GM23338 (cell line): ENCODE data around the gene INO80C. TPM values are rescaled to one million over a fixed set of nuclear protein-coding genes. Genes with fewer than 3 reads are reported as not detected.
A peak's percentile ranks its signal among the peaks of the same experiment; 100 is the strongest.

ENCODE experiments used
- ATAC-seq: fragments of 200-7000 bp; cut with Tn5 transposase; 3 replicates; pipeline ENCODE4 v1.9.1; 2020
- DNase-seq: peaks from one replicate; pipeline ENCODE4 v3.0.0-alpha.2; 2015; ENCODE audit warnings: low spot score
- H2AFZ ChIP-seq: fragments of 200-600 bp; sonication (generic); 2 replicates; pipeline ENCODE4 v1.8.0; 2016; ENCODE audit warnings: antibody characterized with exemption, mild to moderate bottlenecking, moderate library complexity
- H3F3A ChIP-seq: fragments of 200-600 bp; sonication (generic); replicated peaks from 2 replicates; pipeline ENCODE4 v1.8.0; 2017; ENCODE audit warnings: antibody characterized with exemption, mixed run types, low read depth
- H3K27ac ChIP-seq: fragments of 200-600 bp; sonication (generic); 2 replicates; pipeline ENCODE4 v1.6.1; 2016; ENCODE audit warnings: low read depth
- H3K27me3 ChIP-seq: fragments of 200-600 bp; sonication (generic); 2 replicates; pipeline ENCODE4 v1.8.0; 2016; ENCODE audit warnings: mild to moderate bottlenecking, mixed run types, moderate library complexity; ENCODE audit not compliant: insufficient read depth
- H3K36me3 ChIP-seq: fragments of 200-600 bp; sonication (generic); 2 replicates; pipeline ENCODE4 v1.8.0; 2016; ENCODE audit warnings: mild to moderate bottlenecking; ENCODE audit not compliant: insufficient read depth
- H3K4me1 ChIP-seq: fragments of 200-600 bp; sonication (generic); 2 replicates; pipeline ENCODE4 v1.8.0; 2016; ENCODE audit warnings: mild to moderate bottlenecking, moderate library complexity; ENCODE audit not compliant: insufficient read depth
- H3K4me2 ChIP-seq: fragments of 200-600 bp; sonication (generic); 2 replicates; pipeline ENCODE4 v1.7.1; 2017; ENCODE audit warnings: mixed run types
- H3K4me3 ChIP-seq: fragments of 200-600 bp; sonication (generic); 2 replicates; pipeline ENCODE4 v1.6.1; 2016; ENCODE audit warnings: mixed run types
- H3K79me2 ChIP-seq: fragments of 200-600 bp; sonication (generic); replicated peaks from 2 replicates; pipeline ENCODE4 v1.8.0; 2017; ENCODE audit warnings: mild to moderate bottlenecking; ENCODE audit not compliant: insufficient read depth
- H3K9me2 ChIP-seq: fragments of 200-600 bp; sonication (generic); 2 replicates; pipeline ENCODE4 v1.8.0; 2017; ENCODE audit not compliant: insufficient read depth
- H4K20me1 ChIP-seq: fragments of 200-600 bp; sonication (generic); replicated peaks from 2 replicates; pipeline ENCODE4 v1.8.0; 2017; ENCODE audit warnings: mild to moderate bottlenecking; ENCODE audit not compliant: insufficient read depth
- H3K27ac Mint-ChIP-seq: 2 replicates; pipeline ENCODE4 v1.8.0; 2020; ENCODE audit warnings: inconsistent platforms, mild to moderate bottlenecking, moderate library complexity, mixed read lengths
- H3K27me3 Mint-ChIP-seq: 3 replicates; pipeline ENCODE4 v1.8.0; 2022; ENCODE audit warnings: low read depth, mild to moderate bottlenecking, moderate library complexity, mixed read lengths, inconsistent platforms; ENCODE audit not compliant: insufficient read depth, poor library complexity
- H3K36me3 Mint-ChIP-seq: 3 replicates; pipeline ENCODE4 v1.8.0; 2021; ENCODE audit warnings: low read depth, mild to moderate bottlenecking, inconsistent platforms, moderate library complexity, mixed read lengths
- H3K4me1 Mint-ChIP-seq: 3 replicates; pipeline ENCODE4 v1.8.0; 2020; ENCODE audit warnings: mild to moderate bottlenecking, inconsistent platforms, mixed read lengths
- H3K4me3 Mint-ChIP-seq: 3 replicates; pipeline ENCODE4 v1.8.0; 2021; ENCODE audit warnings: moderate library complexity, mild to moderate bottlenecking, inconsistent platforms, mixed read lengths
- H3K9me3 Mint-ChIP-seq: 3 replicates; pipeline ENCODE4 v1.8.0; 2020; ENCODE audit warnings: moderate library complexity, mild to moderate bottlenecking, inconsistent platforms, mixed read lengths
- CREB1 ChIP-seq: fragments of 250-450 bp; sonication (Bioruptor Pico); IDR thresholded peaks from 2 replicates; pipeline ENCODE4 v1.5.0; 2020; ENCODE audit warnings: low read depth, mild to moderate bottlenecking, moderate library complexity
- EZH2 ChIP-seq: fragments of 200-600 bp; sonication (generic); IDR thresholded peaks from one replicate; pipeline ENCODE4 v1.8.0; 2017; ENCODE audit warnings: antibody characterized with exemption, mild to moderate bottlenecking, low read depth; ENCODE audit not compliant: unreplicated experiment
- EZH2phosphoT487 ChIP-seq: fragments of 200-600 bp; sonication (generic); IDR thresholded peaks from one replicate; pipeline ENCODE4 v1.8.1; 2018; ENCODE audit warnings: antibody characterized with exemption; ENCODE audit not compliant: unreplicated experiment
- JUNB ChIP-seq: IDR thresholded peaks from one replicate; pipeline ENCODE4 v1.6.1; 2016; ENCODE audit warnings: antibody characterized with exemption; ENCODE audit not compliant: unreplicated experiment
- NANOG ChIP-seq: IDR thresholded peaks from 2 replicates; pipeline ENCODE4 v1.6.1; 2016; ENCODE audit warnings: antibody characterized with exemption, borderline replicate concordance
- POLR2AphosphoS5 ChIP-seq: IDR thresholded peaks from 2 replicates; pipeline ENCODE4 v1.6.1; 2016; ENCODE audit warnings: antibody characterized with exemption, low read depth
- STAT1 ChIP-seq: IDR thresholded peaks from one replicate; pipeline ENCODE4 v1.6.1; 2016; ENCODE audit warnings: antibody characterized with exemption; ENCODE audit not compliant: unreplicated experiment
- ZNF114 ChIP-seq: fragments of 250-450 bp; sonication (Bioruptor Pico); IDR thresholded peaks from 2 replicates; pipeline ENCODE4 v1.5.0; 2020; ENCODE audit warnings: mild to moderate bottlenecking, moderate library complexity
- ZNF331 ChIP-seq: fragments of 250-450 bp; sonication (Bioruptor Pico); IDR thresholded peaks from 2 replicates; pipeline ENCODE4 v1.5.0; 2020; ENCODE audit warnings: low read depth, mild to moderate bottlenecking, moderate library complexity
- polyA plus RNA-seq: library from polyadenylated mRNA; unstranded; fragments of >200 nt; fragmentation: Nextera tagmentation; extraction: Ambion mirVana; gene quantifications from 2 replicates; pipeline ENCODE4 v1.2.1, GENCODE V29; 2016
- total RNA-seq: library from RNA; depleted of rRNA; stranded (reverse); fragments of >200 nt; shearing (Covaris generic); gene quantifications from 2 replicates; pipeline ENCODE4 v1.2.3, GENCODE V29; 2014
- TF ChIP-seq, protein P1 (sequence below): IDR thresholded peaks from one replicate; pipeline ENCODE4 v1.6.1; 2018; ENCODE audit warnings: antibody characterized with exemption; ENCODE audit not compliant: unreplicated experiment
- TF ChIP-seq, protein P2 (sequence below), 2 experiments: fragments of 200-600 bp in 1 of 2; sonication (generic) in 1 of 2; conservative IDR thresholded peaks; 2 replicates each; pipeline versions ENCODE4 v1.5.1 to v1.6.1; 2016 to 2017; ENCODE audit warnings: antibody characterized with exemption in 2 of 2, low read depth in 2 of 2, mild to moderate bottlenecking in 2 of 2, moderate library complexity in 1 of 2
- TF ChIP-seq, protein P3 (sequence below): fragments of 250-450 bp; sonication (Bioruptor Pico); IDR thresholded peaks from 2 replicates; pipeline ENCODE4 v1.5.0; 2020; ENCODE audit warnings: mild to moderate bottlenecking, moderate library complexity

The INO80C gene
- total and polyA plus RNA-seq, 2 experiments from 2014 or later = 16.3 to 52.3 TPM

DNA sequence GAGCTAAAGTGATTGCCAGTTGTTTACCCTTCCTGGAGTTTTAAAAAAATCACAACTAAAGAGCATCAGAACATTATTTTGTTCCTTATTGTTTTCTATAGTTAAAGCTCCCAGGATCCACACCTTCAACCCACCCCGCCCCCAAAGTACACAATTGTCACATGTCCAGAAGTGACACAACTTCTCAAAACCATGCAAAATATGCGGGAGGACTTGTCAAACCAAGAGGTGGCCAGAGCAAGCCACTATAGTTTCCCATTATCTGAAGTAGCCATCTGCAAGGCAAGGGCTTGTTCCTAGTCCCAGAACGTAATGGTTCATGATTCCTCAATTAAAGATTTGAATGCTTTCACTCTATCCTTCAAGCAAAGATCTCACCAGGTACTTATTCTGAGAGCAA lies 9.9 kb upstream of the INO80C start:
- no peaks in the 10 kb centered on the region for H3K4me1 ChIP-seq
- Mint-ChIP-seq H3K9me3 (no peaks in the 10 kb centered on the region), H3K36me3 (no peaks in the 10 kb centered on the region), H3K27ac (no peak overlapping the region), H3K27me3 (no peaks in the 10 kb centered on the region), H3K4me1 (peaks cover 3% of the 10 kb centered on the region; the same call in 1 of the 3 replicates), H3K4me3 (no peak overlapping the region)
- peak overlapping the region; percentile 63 for H2AFZ ChIP-seq
- H3K27ac ChIP-seq = no peak overlapping the region
- H4K20me1 ChIP-seq = no peaks in the 10 kb centered on the region
- DNase-seq (no peak), ATAC-seq (no peak)
- TF ChIP-seq CREB1 (CRISPR knock-in tag) (no peak), EZH2phosphoT487 (no peak), ZNF114 (CRISPR knock-in tag) (no peak), JUNB (no peak), NANOG (no peak), EZH2 (no peak), STAT1 (no peak), POLR2AphosphoS5 (no peak), ZNF331 (no peak)
- TF ChIP-seq, protein P1, sequence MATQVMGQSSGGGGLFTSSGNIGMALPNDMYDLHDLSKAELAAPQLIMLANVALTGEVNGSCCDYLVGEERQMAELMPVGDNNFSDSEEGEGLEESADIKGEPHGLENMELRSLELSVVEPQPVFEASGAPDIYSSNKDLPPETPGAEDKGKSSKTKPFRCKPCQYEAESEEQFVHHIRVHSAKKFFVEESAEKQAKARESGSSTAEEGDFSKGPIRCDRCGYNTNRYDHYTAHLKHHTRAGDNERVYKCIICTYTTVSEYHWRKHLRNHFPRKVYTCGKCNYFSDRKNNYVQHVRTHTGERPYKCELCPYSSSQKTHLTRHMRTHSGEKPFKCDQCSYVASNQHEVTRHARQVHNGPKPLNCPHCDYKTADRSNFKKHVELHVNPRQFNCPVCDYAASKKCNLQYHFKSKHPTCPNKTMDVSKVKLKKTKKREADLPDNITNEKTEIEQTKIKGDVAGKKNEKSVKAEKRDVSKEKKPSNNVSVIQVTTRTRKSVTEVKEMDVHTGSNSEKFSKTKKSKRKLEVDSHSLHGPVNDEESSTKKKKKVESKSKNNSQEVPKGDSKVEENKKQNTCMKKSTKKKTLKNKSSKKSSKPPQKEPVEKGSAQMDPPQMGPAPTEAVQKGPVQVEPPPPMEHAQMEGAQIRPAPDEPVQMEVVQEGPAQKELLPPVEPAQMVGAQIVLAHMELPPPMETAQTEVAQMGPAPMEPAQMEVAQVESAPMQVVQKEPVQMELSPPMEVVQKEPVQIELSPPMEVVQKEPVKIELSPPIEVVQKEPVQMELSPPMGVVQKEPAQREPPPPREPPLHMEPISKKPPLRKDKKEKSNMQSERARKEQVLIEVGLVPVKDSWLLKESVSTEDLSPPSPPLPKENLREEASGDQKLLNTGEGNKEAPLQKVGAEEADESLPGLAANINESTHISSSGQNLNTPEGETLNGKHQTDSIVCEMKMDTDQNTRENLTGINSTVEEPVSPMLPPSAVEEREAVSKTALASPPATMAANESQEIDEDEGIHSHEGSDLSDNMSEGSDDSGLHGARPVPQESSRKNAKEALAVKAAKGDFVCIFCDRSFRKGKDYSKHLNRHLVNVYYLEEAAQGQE = no peak
- TF ChIP-seq, protein P2, sequence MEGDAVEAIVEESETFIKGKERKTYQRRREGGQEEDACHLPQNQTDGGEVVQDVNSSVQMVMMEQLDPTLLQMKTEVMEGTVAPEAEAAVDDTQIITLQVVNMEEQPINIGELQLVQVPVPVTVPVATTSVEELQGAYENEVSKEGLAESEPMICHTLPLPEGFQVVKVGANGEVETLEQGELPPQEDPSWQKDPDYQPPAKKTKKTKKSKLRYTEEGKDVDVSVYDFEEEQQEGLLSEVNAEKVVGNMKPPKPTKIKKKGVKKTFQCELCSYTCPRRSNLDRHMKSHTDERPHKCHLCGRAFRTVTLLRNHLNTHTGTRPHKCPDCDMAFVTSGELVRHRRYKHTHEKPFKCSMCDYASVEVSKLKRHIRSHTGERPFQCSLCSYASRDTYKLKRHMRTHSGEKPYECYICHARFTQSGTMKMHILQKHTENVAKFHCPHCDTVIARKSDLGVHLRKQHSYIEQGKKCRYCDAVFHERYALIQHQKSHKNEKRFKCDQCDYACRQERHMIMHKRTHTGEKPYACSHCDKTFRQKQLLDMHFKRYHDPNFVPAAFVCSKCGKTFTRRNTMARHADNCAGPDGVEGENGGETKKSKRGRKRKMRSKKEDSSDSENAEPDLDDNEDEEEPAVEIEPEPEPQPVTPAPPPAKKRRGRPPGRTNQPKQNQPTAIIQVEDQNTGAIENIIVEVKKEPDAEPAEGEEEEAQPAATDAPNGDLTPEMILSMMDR (conservative IDR thresholded peaks at IDR 0.05; ENCODE audit: low read depth in 2 of 2) = no peak
- TF ChIP-seq, protein P3, sequence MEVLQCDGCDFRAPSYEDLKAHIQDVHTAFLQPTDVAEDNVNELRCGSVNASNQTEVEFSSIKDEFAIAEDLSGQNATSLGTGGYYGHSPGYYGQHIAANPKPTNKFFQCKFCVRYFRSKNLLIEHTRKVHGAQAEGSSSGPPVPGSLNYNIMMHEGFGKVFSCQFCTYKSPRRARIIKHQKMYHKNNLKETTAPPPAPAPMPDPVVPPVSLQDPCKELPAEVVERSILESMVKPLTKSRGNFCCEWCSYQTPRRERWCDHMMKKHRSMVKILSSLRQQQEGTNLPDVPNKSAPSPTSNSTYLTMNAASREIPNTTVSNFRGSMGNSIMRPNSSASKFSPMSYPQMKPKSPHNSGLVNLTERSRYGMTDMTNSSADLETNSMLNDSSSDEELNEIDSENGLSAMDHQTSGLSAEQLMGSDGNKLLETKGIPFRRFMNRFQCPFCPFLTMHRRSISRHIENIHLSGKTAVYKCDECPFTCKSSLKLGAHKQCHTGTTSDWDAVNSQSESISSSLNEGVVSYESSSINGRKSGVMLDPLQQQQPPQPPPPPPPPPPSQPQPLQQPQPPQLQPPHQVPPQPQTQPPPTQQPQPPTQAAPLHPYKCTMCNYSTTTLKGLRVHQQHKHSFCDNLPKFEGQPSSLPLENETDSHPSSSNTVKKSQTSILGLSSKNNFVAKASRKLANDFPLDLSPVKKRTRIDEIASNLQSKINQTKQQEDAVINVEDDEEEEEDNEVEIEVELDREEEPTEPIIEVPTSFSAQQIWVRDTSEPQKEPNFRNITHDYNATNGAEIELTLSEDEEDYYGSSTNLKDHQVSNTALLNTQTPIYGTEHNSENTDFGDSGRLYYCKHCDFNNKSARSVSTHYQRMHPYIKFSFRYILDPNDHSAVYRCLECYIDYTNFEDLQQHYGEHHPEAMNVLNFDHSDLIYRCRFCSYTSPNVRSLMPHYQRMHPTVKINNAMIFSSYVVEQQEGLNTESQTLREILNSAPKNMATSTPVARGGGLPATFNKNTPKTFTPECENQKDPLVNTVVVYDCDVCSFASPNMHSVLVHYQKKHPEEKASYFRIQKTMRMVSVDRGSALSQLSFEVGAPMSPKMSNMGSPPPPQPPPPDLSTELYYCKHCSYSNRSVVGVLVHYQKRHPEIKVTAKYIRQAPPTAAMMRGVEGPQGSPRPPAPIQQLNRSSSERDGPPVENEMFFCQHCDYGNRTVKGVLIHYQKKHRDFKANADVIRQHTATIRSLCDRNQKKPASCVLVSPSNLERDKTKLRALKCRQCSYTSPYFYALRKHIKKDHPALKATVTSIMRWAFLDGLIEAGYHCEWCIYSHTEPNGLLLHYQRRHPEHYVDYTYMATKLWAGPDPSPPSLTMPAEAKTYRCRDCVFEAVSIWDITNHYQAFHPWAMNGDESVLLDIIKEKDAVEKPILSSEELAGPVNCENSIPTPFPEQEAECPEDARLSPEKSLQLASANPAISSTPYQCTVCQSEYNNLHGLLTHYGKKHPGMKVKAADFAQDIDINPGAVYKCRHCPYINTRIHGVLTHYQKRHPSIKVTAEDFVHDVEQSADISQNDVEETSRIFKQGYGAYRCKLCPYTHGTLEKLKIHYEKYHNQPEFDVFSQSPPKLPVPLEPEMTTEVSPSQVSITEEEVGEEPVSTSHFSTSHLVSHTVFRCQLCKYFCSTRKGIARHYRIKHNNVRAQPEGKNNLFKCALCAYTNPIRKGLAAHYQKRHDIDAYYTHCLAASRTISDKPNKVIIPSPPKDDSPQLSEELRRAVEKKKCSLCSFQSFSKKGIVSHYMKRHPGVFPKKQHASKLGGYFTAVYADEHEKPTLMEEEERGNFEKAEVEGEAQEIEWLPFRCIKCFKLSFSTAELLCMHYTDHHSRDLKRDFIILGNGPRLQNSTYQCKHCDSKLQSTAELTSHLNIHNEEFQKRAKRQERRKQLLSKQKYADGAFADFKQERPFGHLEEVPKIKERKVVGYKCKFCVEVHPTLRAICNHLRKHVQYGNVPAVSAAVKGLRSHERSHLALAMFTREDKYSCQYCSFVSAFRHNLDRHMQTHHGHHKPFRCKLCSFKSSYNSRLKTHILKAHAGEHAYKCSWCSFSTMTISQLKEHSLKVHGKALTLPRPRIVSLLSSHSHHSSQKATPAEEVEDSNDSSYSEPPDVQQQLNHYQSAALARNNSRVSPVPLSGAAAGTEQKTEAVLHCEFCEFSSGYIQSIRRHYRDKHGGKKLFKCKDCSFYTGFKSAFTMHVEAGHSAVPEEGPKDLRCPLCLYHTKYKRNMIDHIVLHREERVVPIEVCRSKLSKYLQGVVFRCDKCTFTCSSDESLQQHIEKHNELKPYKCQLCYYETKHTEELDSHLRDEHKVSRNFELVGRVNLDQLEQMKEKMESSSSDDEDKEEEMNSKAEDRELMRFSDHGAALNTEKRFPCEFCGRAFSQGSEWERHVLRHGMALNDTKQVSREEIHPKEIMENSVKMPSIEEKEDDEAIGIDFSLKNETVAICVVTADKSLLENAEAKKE (CRISPR knock-in tag) = no peak
- H3K9me2 ChIP-seq = no peaks in the 10 kb centered on the region
- H3K4me3 ChIP-seq = no peak overlapping the region
- no peaks in the 10 kb centered on the region for H3K27me3 ChIP-seq
- H3K36me3 ChIP-seq = no peaks in the 10 kb centered on the region
- no peak overlapping the region for H3K4me2 ChIP-seq
- no peaks in the 10 kb centered on the region for H3F3A ChIP-seq
- H3K79me2 ChIP-seq = no peaks in the 10 kb centered on the region
